HEK293 (cell line): ENCODE measurements around the gene ITGB3.

ENCODE experiments used
- GLI4 ChIP-seq: fragments of 450-650 bp; formaldehyde crosslinking; IDR thresholded peaks from 2 replicates; pipeline ENCODE4 v1.5.1; 2016; ENCODE audit warnings: missing biosample characterization, missing genetic modification characterization
- HOXA7 ChIP-seq: sonication (generic); formaldehyde crosslinking; IDR thresholded peaks from 2 replicates; pipeline ENCODE4 v1.8.1; 2022; ENCODE audit warnings: missing genetic modification reagents, borderline replicate concordance
- ZEB2 ChIP-seq: fragments of 450-650 bp; formaldehyde crosslinking; IDR thresholded peaks from 2 replicates; pipeline ENCODE4 v1.5.1; 2016; ENCODE audit warnings: missing biosample characterization, missing genetic modification characterization
- ZFP3 ChIP-seq: fragments of 450-650 bp; formaldehyde crosslinking; IDR thresholded peaks from 2 replicates; pipeline ENCODE4 v1.5.1; 2016; ENCODE audit warnings: low read depth, missing biosample characterization, missing genetic modification characterization
- ZNF239 ChIP-seq: fragments of 450-650 bp; formaldehyde crosslinking; IDR thresholded peaks from 2 replicates; pipeline ENCODE4 v1.5.1; 2016; ENCODE audit warnings: missing biosample characterization, missing genetic modification characterization
- ZNF37A ChIP-seq: fragments of 450-650 bp; IDR thresholded peaks from 2 replicates; pipeline ENCODE4 v1.5.1; 2018; ENCODE audit warnings: missing biosample characterization, missing genetic modification characterization
- ZNF426 ChIP-seq: fragments of 450-650 bp; formaldehyde crosslinking; IDR thresholded peaks from 2 replicates; pipeline ENCODE4 v1.5.1; 2017; ENCODE audit warnings: missing biosample characterization, missing genetic modification characterization, mild to moderate bottlenecking, inconsistent platforms, moderate library complexity
- ZNF843 ChIP-seq: fragments of 450-650 bp; formaldehyde crosslinking; IDR thresholded peaks from 2 replicates; pipeline ENCODE4 v1.5.1; 2016; ENCODE audit warnings: missing biosample characterization, missing genetic modification characterization
- TF ChIP-seq, protein P1 (sequence below): fragments of 450-650 bp; formaldehyde crosslinking; IDR thresholded peaks from 2 replicates; pipeline ENCODE4 v1.5.1; 2016; ENCODE audit warnings: missing biosample characterization, missing genetic modification characterization

DNA sequence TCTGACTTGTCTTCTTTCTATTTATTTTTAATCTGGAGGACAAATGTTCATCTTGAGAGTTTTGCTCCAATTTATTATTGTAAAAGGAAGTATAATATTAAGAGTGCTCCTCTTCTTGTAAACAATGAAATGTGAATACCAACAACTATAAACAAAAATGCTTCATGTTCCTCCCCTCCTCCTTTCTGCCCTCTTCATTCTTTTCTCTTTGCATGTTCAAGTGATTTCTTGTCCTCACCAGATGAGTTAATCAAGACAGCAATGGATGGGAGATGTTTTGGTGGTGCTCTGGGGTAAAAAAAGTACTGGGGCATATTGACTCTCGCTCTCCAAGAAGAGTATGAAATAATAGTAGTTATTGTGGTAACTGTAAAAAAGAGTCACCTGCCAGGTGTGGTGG is 24.3 kb downstream of the ITGB3 start:
- no peak for TF ChIP-seq ZNF239 (tag by site-specific recombination)
- TF ChIP-seq ZNF37A (tag by site-specific recombination): no peak
- TF ChIP-seq, protein P1, sequence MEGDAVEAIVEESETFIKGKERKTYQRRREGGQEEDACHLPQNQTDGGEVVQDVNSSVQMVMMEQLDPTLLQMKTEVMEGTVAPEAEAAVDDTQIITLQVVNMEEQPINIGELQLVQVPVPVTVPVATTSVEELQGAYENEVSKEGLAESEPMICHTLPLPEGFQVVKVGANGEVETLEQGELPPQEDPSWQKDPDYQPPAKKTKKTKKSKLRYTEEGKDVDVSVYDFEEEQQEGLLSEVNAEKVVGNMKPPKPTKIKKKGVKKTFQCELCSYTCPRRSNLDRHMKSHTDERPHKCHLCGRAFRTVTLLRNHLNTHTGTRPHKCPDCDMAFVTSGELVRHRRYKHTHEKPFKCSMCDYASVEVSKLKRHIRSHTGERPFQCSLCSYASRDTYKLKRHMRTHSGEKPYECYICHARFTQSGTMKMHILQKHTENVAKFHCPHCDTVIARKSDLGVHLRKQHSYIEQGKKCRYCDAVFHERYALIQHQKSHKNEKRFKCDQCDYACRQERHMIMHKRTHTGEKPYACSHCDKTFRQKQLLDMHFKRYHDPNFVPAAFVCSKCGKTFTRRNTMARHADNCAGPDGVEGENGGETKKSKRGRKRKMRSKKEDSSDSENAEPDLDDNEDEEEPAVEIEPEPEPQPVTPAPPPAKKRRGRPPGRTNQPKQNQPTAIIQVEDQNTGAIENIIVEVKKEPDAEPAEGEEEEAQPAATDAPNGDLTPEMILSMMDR (tag by site-specific recombination): no peak
- no peak for TF ChIP-seq ZEB2 (tag by site-specific recombination)
- TF ChIP-seq ZNF843 (tag by site-specific recombination): no peak
- TF ChIP-seq ZNF426 (tag by site-specific recombination): no peak
- TF ChIP-seq HOXA7: no peak
- no peak for TF ChIP-seq ZFP3 (tag by site-specific recombination)
- no peak for TF ChIP-seq GLI4 (tag by site-specific recombination)
